Mesenchymal stem cell (in vitro differentiated cells and primary cell): ENCODE results near the gene ZNF215.

Experiments
- DNase-seq: peaks from one replicate; pipeline ENCODE4 v3.0.0-alpha.2; 2013
- H2AFZ ChIP-seq: one replicate; pipeline ENCODE4 v1.6.1; 2013; ENCODE audit warnings: low read depth, mild to moderate bottlenecking, control low read depth, inconsistent platforms, low read length, moderate library complexity
- H2AK5ac ChIP-seq: 2 replicates; pipeline ENCODE4 v1.6.1; 2013; ENCODE audit warnings: low read length, moderate library complexity, mild to moderate bottlenecking, inconsistent platforms; ENCODE audit not compliant: severe bottlenecking
- H2BK120ac ChIP-seq: one replicate; pipeline ENCODE4 v1.6.1; 2013; ENCODE audit warnings: low read depth, mild to moderate bottlenecking, inconsistent platforms, low read length, moderate library complexity
- H2BK12ac ChIP-seq, 2 experiments: one replicate each; pipeline ENCODE4 v1.6.1; 2013; ENCODE audit warnings: inconsistent platforms in 2 of 2, low read length in 2 of 2, mild to moderate bottlenecking in 2 of 2, moderate library complexity in 2 of 2, control low read depth in 1 of 2
- H2BK15ac ChIP-seq: one replicate; pipeline ENCODE4 v1.6.1; 2013; ENCODE audit warnings: mild to moderate bottlenecking, low read depth, inconsistent platforms; ENCODE audit not compliant: poor library complexity, severe bottlenecking
- H2BK5ac ChIP-seq: 2 replicates; pipeline ENCODE4 v1.6.1; 2013; ENCODE audit warnings: low read depth, mild to moderate bottlenecking, low read length, control low read depth, inconsistent platforms; ENCODE audit not compliant: poor library complexity, severe bottlenecking
- H3K14ac ChIP-seq, 2 experiments: one replicate each; pipeline ENCODE4 v1.6.1; 2013; ENCODE audit warnings: inconsistent platforms in 2 of 2, low read length in 2 of 2, control low read depth in 1 of 2, mild to moderate bottlenecking in 1 of 2, moderate library complexity in 1 of 2
- H3K18ac ChIP-seq, 2 experiments: one replicate each; pipeline ENCODE4 v1.6.1; 2013; ENCODE audit warnings: inconsistent platforms in 2 of 2, low read length in 2 of 2, control low read depth in 1 of 2, low read depth in 1 of 2, mild to moderate bottlenecking in 1 of 2
- H3K23ac ChIP-seq, 2 experiments: one replicate each; pipeline ENCODE4 v1.6.1; 2013; ENCODE audit warnings: inconsistent platforms in 2 of 2, low read length in 2 of 2, mild to moderate bottlenecking in 2 of 2, moderate library complexity in 2 of 2, control low read depth in 1 of 2
- H3K27ac ChIP-seq: 2 replicates; pipeline ENCODE4 v1.5.1; 2013; ENCODE audit warnings: mild to moderate bottlenecking, moderate library complexity, low read length, control low read depth, inconsistent platforms; ENCODE audit not compliant: poor library complexity, severe bottlenecking
- H3K27me3 ChIP-seq, 2 experiments: 2 replicates each; pipeline versions ENCODE4 v1.6.1 to v1.7.0; 2013; ENCODE audit warnings: low read length in 2 of 2, mild to moderate bottlenecking in 2 of 2, moderate library complexity in 2 of 2, control low read depth in 1 of 2, inconsistent platforms in 1 of 2; ENCODE audit not compliant: control insufficient read depth in 1 of 2, insufficient read depth in 1 of 2
- H3K36me3 ChIP-seq, 2 experiments: 2 replicates each; pipeline versions ENCODE4 v1.6.1 to v1.7.0; 2013; ENCODE audit warnings: low read length in 2 of 2, control low read depth in 1 of 2, inconsistent platforms in 1 of 2, low read depth in 1 of 2, mild to moderate bottlenecking in 1 of 2; ENCODE audit not compliant: insufficient read depth in 2 of 2, control insufficient read depth in 1 of 2
- H3K4ac ChIP-seq, 2 experiments: one replicate each; pipeline ENCODE4 v1.6.1; 2013; ENCODE audit warnings: inconsistent platforms in 2 of 2, low read length in 2 of 2, mild to moderate bottlenecking in 2 of 2, moderate library complexity in 2 of 2, control low read depth in 1 of 2, low read depth in 1 of 2
- H3K4me1 ChIP-seq: 2 replicates; pipeline ENCODE4 v1.6.1; 2013; ENCODE audit warnings: low read depth, low read length, control low read depth; ENCODE audit not compliant: control insufficient read depth, insufficient read depth
- H3K4me2 ChIP-seq: 2 replicates; pipeline ENCODE4 v1.6.1; 2013; ENCODE audit warnings: low read length, mild to moderate bottlenecking, inconsistent platforms; ENCODE audit not compliant: poor library complexity, severe bottlenecking
- H3K4me3 ChIP-seq, 2 experiments: 2 replicates each; pipeline versions ENCODE4 v1.5.1 to v1.7.0; 2013; ENCODE audit warnings: low read length in 2 of 2, mild to moderate bottlenecking in 2 of 2, control low read depth in 1 of 2, low read depth in 1 of 2; ENCODE audit not compliant: insufficient read depth in 1 of 2
- H3K79me1 ChIP-seq: replicated peaks from 2 replicates; pipeline ENCODE4 v1.6.1; 2013; ENCODE audit warnings: mild to moderate bottlenecking, control low read depth, low read length, inconsistent platforms; ENCODE audit not compliant: poor library complexity, severe bottlenecking
- H3K9ac ChIP-seq: 2 replicates; pipeline ENCODE4 v1.7.0; 2013; ENCODE audit warnings: mild to moderate bottlenecking, low read length, moderate library complexity
- H3K9me3 ChIP-seq: 2 replicates; pipeline ENCODE4 v1.7.0; 2013; ENCODE audit warnings: mild to moderate bottlenecking, low read length; ENCODE audit not compliant: control insufficient read depth
- H4K8ac ChIP-seq: one replicate; pipeline ENCODE4 v1.6.1; 2013; ENCODE audit warnings: inconsistent platforms, mild to moderate bottlenecking, low read length, moderate library complexity
- H4K91ac ChIP-seq: one replicate; pipeline ENCODE4 v1.6.1; 2013; ENCODE audit warnings: mild to moderate bottlenecking, low read length, inconsistent platforms
- WGBS: methylation state at CpG from one replicate; pipeline ENCODE4 v1.1.7; 2013; ENCODE audit warnings: mixed read lengths; 5-methylcytosine and 5-hydroxymethylcytosine counted together

The ZNF215 gene

GRCh38 chr11:7004482-7004881 is 78.3 kb downstream of the ZNF215 start:
- Histone ChIP-seq H2BK15ac (no peak overlapping the region), H4K8ac (no peak overlapping the region), H3K27ac (no peak overlapping the region), H3K36me3 (peaks cover 0 to 11% of the 10 kb centered on the region in 2 experiments), H3K4ac (no peak overlapping the region), H2BK120ac (no peak overlapping the region), H3K4me3 (no peak overlapping the region), H3K9ac (peak overlapping the region; percentile 5), H3K14ac (no peak overlapping the region), H4K91ac (no peak overlapping the region), H3K23ac (no peak overlapping the region), H3K18ac (no peak overlapping the region), H3K4me2 (no peak overlapping the region), H2BK12ac (no peak overlapping the region), H3K27me3 (no peaks in the 10 kb centered on the region), H2AK5ac (no peak overlapping the region), H3K9me3 (no peaks in the 10 kb centered on the region), H3K79me1 (no peaks in the 10 kb centered on the region), H3K4me1 (no peaks in the 10 kb centered on the region), H2AFZ (peak overlapping the region; percentile 18), H2BK5ac (no peak overlapping the region)
- DNase-seq, result peak; percentile 64
- WGBS, result 38% methylated on average over 3 of the region's 3 CpGs
